ENCODE data around the gene BMP8B. TPM values are rescaled to one million over a fixed set of nuclear protein-coding genes. Genes with fewer than 3 reads are reported as not detected.
"Not testable (repeated sequence)": the region's sequence is repeated elsewhere in the genome, so short reads cannot be mapped to it uniquely, and the experiment has no call there.

BMP8B gene
- total RNA-seq, 1 donor = not detected

- no peak overlapping the region for H3K4me3 ChIP-seq (ENCODE audit: low read depth, low read length)
- no peak for DNase-seq (ENCODE audit: low read depth)
- no peak for TF ChIP-seq CTCF (IDR thresholded peaks at IDR 0.05; ENCODE audit: insufficient read depth, low read length)
Observed at GRCh38 chr1:39776400-39776713, 12.3 kb downstream of the BMP8B start.

- DNase-seq (ENCODE audit: low read depth); H3K4me3 ChIP-seq (ENCODE audit: low read depth, low read length): not testable (repeated sequence)
Observed at GRCh38 chr1:39775676-39776399, 12.8 kb downstream of the BMP8B start.

GRCh38 chr1:39775141-39775540 is 13.5 kb downstream of the BMP8B start:
- H3K4me3 ChIP-seq (ENCODE audit: low read depth, low read length); DNase-seq (ENCODE audit: low read depth): not testable (repeated sequence)

- not testable (repeated sequence) for DNase-seq (ENCODE audit: low read depth); H3K4me3 ChIP-seq (ENCODE audit: low read depth, low read length)
Observed at GRCh38 chr1:39773369-39773979, 15.2 kb downstream of the BMP8B start.

- not testable (repeated sequence) for DNase-seq (ENCODE audit: low read depth)
- H3K4me3 ChIP-seq (ENCODE audit: low read depth, low read length) = peak within 1 kb of the TSS; percentile 37
Observed at GRCh38 chr1:39771022-39771532, 17.6 kb downstream of the BMP8B start, which contains the start of gene OXCT2. OXCT2 (minus strand) TSS chr1:39771348; CDS start chr1:39771255, 93 bp downstream.

- DNase-seq (ENCODE audit: low read depth) = peak; percentile 4
- peak overlapping the region; percentile 37 for H3K4me3 ChIP-seq (ENCODE audit: low read depth, low read length)
Observed at GRCh38 chr1:39770100-39771021, 18.3 kb downstream of the BMP8B start.

- DNase-seq (ENCODE audit: low read depth); H3K4me3 ChIP-seq (ENCODE audit: low read depth, low read length): not testable (repeated sequence)
Observed at GRCh38 chr1:39769502-39769901, 19.2 kb downstream of the BMP8B start.

- not testable (repeated sequence) for H3K4me3 ChIP-seq (ENCODE audit: low read depth, low read length); DNase-seq (ENCODE audit: low read depth)
Observed at GRCh38 chr1:39766466-39766865, 22.2 kb downstream of the BMP8B start.

- not testable (repeated sequence) for DNase-seq (ENCODE audit: low read depth); H3K4me3 ChIP-seq (ENCODE audit: low read depth, low read length)
Observed at GRCh38 chr1:39764512-39764911, 24.2 kb downstream of the BMP8B start.

- H3K4me3 ChIP-seq (ENCODE audit: low read depth, low read length); DNase-seq (ENCODE audit: low read depth): not testable (repeated sequence)
Observed at GRCh38 chr1:39763619-39764374, 24.9 kb downstream of the BMP8B start.

GRCh38 chr1:39762550-39763540 is 25.8 kb downstream of the BMP8B start:
- no peak for DNase-seq (ENCODE audit: low read depth)
- no peak overlapping the region for H3K4me3 ChIP-seq (ENCODE audit: low read depth, low read length)
- no peak for TF ChIP-seq CTCF (IDR thresholded peaks at IDR 0.05; ENCODE audit: insufficient read depth, low read length)

All from fibroblast of the aortic adventitia (primary cell).